Hepatic stellate cell (primary cell): ENCODE measurements around the gene ATRIP.
"Not testable (repeated sequence)": the region's sequence is repeated elsewhere in the genome, so short reads cannot be mapped to it uniquely, and the experiment has no call there.

Experiments used
- DNase-seq: peaks from one replicate; pipeline ENCODE4 v3.0.0; 2011; ENCODE audit warnings: low spot score

The ATRIP gene

DNA sequence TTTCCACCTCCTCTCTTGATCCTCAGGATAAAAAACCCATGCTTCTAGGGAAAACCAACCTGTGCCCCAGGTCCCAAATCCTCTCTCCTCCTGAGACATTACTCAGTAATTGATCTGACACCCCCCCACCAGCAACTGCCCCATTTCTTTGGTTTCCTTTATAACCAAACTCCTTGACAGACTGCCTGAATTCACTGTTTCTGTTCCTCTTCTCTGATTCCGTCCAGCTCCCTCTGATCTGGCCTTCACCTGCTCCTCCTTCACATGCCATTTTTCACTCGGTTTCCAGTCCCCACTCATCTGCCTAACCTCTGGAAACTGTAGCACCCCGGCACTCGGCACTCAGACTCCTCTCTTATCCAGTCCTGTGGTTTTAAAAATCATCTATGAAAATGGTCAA, 8.7 kb upstream of the ATRIP start:
- no peak for DNase-seq

DNA sequence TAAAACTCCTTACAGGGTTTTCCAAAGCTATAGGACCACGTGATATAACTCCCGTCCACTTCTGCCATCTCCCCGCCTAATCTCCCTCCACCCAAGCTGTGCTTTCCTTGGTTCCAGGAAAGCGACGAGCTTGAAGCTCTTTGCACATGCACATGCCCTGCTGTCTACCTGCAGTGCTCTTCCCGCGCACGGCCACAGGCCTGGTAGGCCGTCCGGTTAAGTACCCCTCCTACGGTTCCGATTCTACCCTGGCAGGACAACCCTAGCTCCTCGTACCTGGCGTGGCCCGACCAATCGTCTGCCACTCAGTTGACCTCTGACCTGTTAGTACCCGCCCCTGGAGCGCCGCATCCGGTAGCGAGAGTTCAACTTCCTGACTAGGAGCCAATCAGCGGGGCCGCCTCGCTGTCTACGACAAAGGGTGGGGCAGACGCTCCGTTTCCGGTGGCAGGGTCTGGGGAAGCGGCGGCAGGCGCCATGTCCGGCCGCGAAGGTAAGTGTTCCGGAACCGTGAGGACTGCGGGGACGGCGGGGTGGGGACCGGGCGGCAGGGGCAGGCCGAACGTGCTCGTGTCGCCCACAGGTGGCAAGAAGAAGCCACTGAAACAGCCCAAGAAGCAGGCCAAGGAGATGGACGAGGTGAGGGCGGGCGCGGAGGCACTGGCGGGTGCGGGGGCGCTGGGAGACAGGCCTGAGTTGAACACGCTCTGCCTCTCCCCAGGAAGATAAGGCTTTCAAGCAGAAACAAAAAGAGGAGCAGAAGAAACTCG, 6.5 kb upstream of the ATRIP start, which contains the start of the genes CCDC51 and TMA7:
TSS of gene CCDC51 (minus strand) at position 300 of the 770 bp plus-strand sequence. CDS start 4,991 bp downstream, outside the sequence.
TSS of gene TMA7 (plus strand) at position 438 of the 770 bp plus-strand sequence. CDS start at position 478, 40 bp downstream.
- DNase-seq = peak; percentile 99

DNA sequence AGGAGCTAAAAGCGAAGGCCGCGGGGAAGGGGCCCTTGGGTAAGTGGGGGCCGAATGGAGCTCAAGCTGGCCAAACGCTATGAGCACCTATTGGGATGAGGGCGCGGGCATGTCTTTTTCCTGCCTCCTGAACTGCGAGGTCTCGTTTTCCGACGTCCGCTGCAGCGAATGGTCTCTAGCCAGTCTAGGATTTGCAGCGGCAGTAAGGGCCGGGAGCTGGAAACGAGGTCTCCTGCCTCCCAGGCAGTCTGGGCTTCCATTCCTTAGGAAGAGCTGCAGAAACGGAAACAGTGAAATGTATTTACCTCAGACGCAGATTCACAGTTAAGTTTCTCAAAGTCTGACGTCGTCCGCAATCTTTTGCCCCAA, 6.0 kb upstream of the ATRIP start:
- DNase-seq = peak; percentile 37

DNA sequence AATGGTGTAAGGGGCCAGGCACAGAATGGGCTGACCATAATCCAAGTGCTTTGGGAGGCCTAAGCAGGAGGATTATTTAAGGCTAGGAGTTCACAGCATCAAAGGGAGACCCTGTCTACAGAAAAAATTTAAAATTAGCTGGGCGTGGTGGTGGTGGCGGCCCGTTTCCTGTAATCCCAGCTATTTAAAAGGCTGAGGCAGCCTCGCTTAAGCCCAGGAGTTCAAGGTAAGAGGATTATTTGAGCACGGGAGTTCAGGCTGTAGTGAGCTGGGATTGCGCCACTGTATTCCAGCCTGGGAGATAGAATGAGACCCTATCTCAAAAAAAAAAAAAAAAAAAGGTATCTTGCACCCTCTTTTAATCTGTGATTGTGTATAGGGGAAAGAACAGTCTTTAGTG, 4.6 kb upstream of the ATRIP start:
- DNase-seq = no peak

DNA sequence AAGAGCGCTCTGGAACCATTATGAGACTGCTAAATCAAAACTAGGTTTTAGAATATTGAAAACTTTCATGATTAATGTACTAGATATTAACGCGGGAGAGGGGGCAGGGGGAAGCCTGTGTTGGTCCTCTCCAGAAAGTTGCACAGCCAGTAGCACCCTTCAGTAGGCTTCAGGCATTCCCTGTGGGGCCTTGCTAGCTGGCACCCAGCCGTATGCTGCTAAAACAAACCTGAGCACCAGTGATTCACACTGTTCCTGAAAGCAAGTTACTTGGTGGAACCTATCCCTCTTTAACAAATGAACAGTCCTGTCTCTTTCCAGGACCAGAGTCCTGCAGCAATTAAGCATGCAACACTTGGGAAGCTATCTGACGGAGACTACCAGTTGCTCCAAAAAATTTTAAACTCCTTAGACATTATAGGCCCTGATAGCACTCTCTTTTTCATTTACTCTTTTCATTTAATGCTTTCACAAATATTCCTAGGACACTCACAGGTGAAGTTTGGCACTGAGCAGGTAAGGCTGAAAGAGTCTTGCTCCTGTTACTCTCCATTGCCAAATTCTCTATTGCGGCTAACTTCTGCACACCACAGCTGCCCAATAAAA, 1.2 kb upstream of the ATRIP start:
- DNase-seq = no peak

DNA sequence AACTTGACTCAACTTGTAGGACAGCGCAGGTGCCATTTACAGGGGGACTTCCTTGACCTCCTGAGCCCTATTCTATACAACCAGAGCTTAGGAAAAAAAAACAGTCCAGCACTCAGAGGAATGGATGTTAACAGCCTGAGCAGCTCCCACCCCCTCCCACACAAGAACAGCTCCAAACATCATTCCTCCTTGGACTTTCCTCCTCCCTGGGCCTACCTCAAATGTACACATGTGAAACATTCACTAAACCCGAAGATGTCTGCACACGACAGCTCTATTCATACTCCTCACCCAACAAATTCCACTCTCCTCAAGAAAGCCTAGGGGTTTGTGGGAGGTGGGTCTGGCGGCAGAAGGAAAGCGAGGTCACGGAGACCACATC, 503 bp upstream of the ATRIP start:
- no peak for DNase-seq

DNA sequence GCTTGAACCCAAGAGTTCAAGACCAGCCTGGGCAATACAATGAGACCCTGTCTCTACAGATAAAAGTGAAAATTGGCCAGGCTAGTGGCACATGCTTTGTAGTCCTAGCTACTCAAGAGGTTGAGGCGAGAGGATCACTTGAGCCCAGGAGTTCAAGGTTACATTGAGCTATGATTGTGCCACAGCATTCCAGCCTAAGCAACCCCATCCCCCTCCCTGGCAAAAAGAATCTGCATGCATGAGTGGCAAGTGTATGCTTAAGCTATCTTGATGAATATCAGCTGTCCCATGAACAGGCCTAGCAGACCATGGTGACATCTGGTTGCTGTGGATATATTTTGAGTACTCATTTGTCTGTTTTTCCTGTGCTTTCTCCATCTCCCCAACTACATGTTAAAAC, 4.7 kb downstream of the ATRIP start:
- no peak for DNase-seq

DNA sequence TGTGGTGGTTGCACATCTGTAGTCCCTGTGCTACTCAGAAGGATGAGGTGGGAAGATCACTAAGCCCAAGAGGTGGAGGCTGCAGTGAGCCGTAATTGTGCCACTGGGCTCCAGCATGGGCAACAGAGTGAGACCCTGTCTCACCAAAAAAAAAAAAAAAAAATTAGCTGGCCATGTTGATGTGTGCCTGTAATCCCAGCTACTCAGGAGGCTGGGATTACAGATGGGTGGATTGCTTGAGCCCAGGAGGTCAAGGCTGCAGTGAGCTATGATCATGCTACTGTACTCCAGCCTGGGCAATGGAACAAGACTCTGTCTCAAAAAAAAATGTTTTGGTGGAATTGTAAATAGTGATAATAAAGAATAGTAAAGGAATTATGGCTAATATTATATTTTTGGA, 9.9 kb downstream of the ATRIP start:
- DNase-seq = no peak

DNA sequence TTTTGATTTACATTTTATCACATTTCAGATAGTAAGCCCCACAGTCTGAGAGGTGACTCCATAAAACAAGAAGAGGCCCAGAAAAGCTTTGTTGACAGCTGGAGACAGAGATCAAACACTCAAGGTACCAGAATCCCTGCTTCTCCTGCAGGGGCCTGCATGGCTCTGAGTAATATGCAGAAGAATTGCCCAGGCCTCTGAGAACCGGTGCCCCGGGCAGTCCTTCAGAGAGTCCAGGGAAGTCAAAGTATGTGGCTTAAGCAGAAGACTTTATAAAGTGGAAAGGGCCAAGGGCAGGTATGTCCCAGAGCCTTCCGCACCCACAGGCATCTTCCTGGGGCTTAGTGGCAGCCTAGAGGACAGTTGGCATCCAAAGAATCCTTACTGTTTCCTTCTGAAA, 12.8 kb downstream of the ATRIP start:
- DNase-seq = no peak

DNA sequence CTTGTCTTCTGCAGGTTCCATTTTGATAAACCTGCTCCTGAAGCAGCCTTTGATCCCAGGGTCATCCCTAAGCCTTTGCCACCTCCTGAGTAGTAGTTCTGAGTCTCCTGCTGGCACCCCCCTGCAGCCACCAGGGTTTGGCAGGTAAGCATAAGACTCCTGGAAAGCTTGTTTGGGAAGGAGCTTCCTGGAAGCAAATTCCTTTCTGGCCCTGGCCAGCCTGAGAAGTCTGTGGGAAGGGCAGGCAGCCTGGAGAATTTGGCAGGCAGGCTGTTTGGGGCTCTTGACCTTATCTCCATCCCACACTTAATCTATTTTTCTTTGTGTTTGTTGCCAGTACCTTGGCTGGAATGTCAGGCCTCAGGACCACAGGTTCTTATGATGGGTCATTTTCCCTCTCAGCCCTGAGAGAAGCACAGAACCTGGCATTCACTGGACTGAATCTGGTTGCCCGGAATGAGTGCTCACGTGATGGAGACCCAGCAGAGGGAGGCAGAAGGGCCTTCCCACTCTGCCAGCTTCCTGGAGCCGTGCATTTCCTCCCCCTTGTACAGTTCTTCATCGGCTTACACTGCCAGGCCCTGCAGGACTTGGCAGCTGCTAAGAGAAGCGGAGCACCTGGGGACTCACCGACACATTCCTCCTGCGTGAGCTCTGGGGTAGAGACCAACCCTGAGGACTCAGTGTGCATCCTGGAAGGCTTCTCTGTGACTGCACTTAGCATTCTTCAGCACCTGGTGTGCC, 13.4 kb downstream of the ATRIP start:
- no peak for DNase-seq

DNA sequence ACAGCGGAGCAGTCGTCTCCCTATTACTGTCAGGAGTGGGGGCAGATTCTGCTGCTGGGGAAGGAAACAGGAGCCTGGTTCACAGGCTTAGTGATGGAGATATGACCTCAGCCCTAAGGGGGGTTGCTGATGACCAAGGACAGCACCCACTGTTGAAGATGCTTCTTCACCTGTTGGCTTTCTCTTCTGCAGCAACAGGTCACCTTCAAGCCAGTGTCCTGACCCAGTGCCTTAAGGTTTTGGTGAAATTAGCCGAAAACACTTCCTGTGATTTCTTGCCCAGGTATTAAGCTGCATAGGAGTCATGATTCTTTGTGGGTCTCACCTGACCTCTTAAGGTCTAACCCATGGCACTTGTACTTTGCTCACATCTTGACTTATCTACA, 14.0 kb downstream of the ATRIP start:
- DNase-seq = no peak

DNA sequence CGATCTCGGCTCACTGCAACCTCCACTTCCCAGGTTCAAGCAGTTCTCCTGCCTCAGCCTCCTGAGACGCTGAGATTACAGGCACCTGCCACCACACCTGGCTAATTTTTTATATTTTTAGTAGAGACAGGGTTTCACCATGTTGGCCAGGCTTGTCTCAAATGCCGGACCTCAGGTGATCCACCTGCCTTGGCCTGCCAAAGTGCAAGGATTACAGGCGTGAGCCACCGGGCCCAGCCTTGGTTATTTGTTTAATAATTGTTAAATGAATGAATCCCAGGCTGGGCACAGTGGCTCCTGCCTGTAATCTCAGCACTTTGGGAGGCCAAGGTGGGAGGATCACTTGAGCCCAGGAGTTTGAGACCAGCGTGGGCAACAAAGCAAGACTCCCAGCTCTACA, 15.2 kb downstream of the ATRIP start:
- not testable (repeated sequence) for DNase-seq

DNA sequence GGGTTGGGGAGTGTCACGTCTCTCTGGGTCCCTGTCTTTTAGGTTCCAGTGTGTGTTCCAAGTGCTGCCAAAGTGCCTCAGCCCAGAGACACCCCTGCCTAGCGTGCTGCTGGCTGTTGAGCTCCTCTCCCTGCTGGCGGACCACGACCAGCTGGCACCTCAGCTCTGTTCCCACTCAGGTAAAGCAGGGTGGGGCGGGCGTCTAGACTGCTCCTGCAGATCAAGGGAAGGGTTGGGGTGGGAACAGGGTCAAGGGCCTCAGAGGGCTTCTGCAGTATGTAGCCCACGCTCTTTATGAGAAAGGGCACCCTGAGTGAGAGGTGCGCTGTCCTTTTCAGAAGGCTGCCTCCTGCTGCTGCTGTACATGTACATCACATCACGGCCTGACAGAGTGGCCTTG, 17.2 kb downstream of the ATRIP start:
- DNase-seq = no peak

DNA sequence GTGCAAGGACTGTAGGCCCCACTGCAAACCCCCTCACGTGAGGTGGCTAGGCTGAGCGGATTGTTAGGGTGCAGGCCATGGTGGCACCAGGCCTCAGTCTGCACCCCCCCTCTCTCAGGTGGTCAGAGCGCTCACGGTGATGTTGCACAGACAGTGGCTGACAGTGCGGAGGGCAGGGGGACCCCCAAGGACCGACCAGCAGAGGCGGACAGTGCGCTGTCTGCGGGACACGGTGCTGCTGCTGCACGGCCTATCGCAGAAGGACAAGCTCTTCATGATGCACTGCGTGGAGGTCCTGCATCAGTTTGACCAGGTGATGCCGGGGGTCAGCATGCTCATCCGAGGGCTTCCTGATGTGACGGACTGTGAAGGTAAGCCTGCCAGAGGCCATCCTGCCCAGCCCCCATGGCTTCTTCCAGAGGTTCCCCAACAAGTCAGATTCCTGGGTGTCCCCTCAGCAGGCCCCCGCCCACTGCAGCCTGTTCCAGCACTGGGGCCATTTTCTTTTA, 18.2 kb downstream of the ATRIP start:
- DNase-seq = no peak

DNA sequence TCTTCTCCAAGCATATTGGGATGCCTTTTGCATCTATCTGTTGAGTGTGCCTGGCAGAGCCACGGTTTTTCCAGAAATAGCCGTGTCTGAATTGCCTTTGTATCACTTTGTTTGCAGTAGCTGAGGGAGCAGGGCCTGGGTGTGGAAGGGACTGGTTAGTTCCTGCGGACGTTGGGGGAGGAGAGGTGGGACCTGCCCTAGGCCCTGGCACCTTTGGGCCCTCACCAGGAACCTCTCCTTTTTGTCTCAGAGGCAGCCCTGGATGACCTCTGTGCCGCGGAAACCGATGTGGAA, 18.6 kb downstream of the ATRIP start:
- DNase-seq = no peak

DNA sequence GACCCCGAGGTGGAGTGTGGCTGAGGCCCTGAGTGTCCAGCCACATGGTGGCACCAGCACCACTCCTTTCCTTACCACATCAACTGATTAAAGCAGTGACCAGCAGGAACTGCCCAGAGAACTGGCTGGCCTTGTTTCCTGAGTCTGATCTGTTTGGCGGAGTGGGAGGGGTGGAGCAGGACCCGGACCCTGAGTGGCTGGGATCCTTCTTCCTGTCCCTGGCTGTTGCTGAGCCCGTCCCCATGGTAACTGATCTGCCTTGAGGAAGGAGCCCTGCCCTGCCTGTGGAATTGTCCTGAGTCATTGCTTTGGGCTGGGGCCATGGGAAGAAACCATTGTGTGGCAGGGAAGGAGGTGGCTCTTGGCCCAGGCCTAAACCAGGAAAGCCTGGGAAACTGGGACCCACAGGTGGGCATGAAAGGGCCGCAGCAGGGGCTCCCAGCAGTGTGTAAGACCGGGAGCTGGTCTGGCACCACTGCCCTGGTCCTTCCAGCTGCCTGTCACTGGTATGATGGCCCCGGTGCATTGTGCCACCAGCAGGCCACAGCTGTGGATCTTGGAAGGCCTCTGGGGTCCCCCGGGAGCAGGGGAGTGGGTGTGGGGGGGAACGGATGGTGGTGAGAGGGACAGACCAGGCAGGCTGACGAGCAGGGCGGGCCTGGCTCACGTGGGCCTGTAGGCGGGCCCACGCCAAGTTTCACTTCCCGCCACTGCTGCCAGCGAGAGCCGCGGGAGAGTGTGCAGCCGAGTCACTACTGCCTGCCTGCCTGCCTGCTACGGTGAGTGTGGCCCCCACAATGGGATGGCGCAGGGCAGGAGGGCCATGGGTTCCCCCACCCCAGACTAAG, 19.2 kb downstream of the ATRIP start:
- peak; percentile 99 for DNase-seq

DNA sequence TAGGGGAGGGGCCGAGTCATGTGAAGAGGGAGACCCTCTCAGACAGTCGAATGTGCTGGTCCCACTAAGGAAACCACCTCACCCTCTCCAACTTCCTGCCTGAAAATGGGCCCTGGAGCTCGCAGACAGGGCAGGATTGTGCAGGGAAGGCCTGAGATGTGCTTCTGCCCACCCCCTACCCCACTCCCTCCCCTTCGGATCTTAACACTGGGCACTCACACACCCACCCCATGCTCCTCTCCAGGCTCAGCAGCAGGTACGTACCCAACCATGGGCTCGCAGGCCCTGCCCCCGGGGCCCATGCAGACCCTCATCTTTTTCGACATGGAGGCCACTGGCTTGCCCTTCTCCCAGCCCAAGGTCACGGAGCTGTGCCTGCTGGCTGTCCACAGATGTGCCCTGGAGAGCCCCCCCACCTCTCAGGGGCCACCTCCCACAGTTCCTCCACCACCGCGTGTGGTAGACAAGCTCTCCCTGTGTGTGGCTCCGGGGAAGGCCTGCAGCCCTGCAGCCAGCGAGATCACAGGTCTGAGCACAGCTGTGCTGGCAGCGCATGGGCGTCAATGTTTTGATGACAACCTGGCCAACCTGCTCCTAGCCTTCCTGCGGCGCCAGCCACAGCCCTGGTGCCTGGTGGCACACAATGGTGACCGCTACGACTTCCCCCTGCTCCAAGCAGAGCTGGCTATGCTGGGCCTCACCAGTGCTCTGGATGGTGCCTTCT, 20.0 kb downstream of the ATRIP start:
- DNase-seq = no peak

DNA sequence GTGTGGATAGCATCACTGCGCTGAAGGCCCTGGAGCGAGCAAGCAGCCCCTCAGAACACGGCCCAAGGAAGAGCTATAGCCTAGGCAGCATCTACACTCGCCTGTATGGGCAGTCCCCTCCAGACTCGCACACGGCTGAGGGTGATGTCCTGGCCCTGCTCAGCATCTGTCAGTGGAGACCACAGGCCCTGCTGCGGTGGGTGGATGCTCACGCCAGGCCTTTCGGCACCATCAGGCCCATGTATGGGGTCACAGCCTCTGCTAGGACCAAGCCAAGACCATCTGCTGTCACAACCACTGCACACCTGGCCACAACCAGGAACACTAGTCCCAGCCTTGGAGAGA, 20.5 kb downstream of the ATRIP start:
- no peak for DNase-seq

DNA sequence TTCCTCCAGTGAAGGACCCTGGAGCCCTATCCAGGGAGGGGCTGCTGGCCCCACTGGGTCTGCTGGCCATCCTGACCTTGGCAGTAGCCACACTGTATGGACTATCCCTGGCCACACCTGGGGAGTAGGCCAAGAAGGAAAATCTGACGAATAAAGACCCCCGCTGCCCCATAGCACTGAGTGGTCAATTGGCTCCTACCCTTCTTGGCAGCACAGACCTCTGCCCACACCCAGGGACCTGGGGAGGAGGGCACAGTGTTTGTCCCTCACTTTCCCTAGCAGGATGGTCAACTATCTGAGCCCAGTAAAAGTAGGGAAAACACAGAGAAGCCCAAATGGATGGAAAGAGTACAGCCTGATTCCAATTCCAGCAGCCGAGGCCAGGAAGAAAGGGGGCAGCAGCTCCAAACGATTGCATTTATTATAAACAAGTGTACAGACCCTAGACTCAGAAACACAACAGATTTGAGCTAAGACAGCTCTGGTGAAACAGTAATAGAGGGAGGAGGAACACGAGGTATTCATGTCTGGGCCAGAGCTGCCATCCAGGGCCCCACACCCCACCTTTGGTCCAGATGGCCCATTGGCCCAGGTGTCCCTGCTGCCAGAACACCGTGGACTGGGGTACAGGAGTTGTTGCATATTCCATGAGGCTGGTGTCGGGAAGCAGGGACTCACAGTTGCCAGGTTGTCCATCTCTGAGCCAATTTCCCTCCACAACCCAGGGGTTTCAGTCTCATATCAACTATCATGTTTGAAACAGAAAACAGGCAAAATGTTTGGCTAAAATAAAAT, 21.1 kb downstream of the ATRIP start:
- no peak for DNase-seq

DNA sequence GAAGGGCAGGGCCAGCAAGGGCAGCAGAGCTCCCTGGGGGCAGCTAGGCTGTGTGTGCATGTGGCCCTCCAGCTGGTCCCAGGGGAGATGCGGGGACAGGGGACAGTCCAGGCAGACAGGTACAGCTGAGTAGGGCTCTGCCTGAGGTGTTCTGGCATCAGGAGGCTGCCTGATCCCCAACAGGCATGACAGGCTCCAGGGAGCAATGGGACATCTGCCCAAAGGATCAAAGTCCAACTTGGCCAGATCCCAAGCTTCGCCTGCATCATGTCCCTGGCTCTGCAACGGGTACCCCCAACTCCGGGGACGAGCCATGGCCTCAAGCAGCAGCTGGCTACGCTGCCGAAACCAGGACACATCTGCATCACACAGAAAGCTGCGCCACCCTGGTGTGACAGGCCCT, 21.8 kb downstream of the ATRIP start:
- DNase-seq = no peak
